Upper lobe of left lung (tissue), 4 donors: ENCODE data around the gene LTBP1.

Experiments
- CTCF ChIP-seq, 6 experiments: fragments of 450-650 bp in 4 of 6; fragments of 200-600 bp in 2 of 6; sonication (generic) in 2 of 6; IDR thresholded peaks; one replicate each; pipeline ENCODE4 v1.5.1; 2016 to 2019; ENCODE audit warnings: antibody characterized with exemption in 6 of 6
- EP300 ChIP-seq, 4 donors: sonication (generic); formaldehyde crosslinking; IDR thresholded peaks; one replicate each; pipeline ENCODE4 v1.5.1; 2017; ENCODE audit warnings: antibody characterized with exemption in 4 of 4, control low read depth in 2 of 4
- POLR2A ChIP-seq, 4 donors: fragments of 450-650 bp; IDR thresholded peaks; one replicate each; pipeline ENCODE4 v1.5.1; 2016 to 2017; ENCODE audit warnings: antibody characterized with exemption in 4 of 4, mild to moderate bottlenecking in 2 of 4
- POLR2AphosphoS5 ChIP-seq, 2 donors: sonication (generic); formaldehyde crosslinking; IDR thresholded peaks; one replicate each; pipeline ENCODE4 v1.5.1; 2017; ENCODE audit warnings: antibody characterized with exemption in 2 of 2

GRCh38 chr2:33380719-33381118 is 434.0 kb downstream of the LTBP1 start:
- TF ChIP-seq CTCF (IDR thresholded peaks at IDR 0.05) (no peak), POLR2AphosphoS5 (IDR thresholded peaks at IDR 0.05) (no peak), POLR2A (IDR thresholded peaks at IDR 0.05) (no peak), EP300 (IDR thresholded peaks at IDR 0.05) (no peak)
